ENCODE measurements around the gene FBXO48.
A peak's percentile ranks its signal among the peaks of the same experiment; 100 is the strongest.
"Not testable (repeated sequence)": the region's sequence is repeated elsewhere in the genome, so short reads cannot be mapped to it uniquely, and the experiment has no call there.

FBXO48 gene

DNA sequence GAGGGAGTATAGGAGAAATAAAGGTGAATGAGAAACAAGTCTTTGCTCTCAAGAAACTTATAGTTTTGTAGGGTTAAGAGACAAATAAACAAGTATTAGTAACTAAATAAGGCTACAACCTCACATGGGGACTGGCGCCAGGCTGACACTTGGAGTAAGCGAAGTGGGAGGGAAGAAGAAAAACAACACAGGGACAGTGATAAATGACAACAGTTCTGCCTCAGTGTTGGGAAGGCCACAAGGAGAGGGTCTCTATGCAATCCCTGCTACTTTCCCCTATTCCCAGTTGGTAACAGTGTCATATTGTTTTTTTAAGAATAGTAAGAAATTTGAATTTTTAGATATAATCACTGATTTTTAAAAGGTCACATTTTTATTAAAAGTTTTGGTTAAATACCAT is 4.3 kb upstream of the FBXO48 start:
- DNase-seq (ENCODE audit: low read depth): no peak

DNA sequence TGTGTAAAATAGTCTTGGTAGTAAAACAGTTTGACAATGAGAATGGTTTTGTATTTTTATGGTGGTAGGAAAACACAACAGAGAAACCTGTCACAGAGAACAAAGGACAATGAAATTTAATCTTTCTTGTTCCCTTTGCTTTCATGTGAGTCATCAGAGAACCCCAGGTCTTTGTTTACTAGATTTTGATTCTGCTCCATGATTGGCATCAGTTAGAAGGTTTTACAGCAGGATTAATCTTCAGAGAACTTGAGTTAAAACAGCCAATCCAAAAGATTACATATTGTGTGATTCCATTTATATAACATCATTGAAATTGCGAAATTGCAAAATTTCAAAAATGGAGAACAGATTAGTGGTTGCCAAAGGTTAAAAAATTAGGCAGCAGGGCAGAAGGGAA is 2.8 kb upstream of the FBXO48 start:
- DNase-seq (ENCODE audit: low read depth): no peak

DNA sequence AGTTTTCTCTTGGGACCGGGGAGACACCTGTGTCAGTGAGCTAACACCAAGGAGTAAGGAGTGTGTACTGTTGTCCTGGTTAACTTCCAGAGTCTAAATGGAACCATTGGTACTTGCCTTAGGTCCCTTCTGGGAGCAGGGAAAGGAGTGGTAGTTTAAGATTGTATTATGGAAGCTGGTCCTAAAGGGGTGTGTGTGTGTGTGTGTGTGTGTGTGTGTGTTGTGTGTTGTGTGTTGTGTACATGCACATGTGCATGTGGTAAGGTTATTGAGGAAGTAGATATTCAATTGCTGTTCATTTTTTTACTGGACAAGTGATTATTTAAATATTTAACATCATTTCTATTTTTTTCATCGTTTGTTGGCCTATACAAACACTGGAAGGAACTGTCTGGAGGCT is 1.7 kb upstream of the FBXO48 start:
- no peak for DNase-seq (ENCODE audit: low read depth)

DNA sequence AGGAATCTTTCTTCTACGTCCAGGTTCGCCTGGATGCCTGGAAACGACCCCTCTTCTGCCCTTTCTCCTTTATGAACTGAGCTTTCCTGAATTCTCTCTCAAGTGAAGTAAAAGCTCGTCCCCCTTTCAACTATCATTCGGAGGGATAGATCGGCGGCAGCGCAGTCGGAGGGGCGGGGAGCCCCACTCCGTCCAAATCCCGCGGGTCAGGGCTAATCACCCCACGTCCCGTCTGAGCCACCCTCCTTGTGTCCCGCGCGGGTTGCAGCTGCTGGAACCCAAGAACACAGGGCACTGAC is 367 bp downstream of the FBXO48 start:
- DNase-seq (ENCODE audit: low read depth): no peak

DNA sequence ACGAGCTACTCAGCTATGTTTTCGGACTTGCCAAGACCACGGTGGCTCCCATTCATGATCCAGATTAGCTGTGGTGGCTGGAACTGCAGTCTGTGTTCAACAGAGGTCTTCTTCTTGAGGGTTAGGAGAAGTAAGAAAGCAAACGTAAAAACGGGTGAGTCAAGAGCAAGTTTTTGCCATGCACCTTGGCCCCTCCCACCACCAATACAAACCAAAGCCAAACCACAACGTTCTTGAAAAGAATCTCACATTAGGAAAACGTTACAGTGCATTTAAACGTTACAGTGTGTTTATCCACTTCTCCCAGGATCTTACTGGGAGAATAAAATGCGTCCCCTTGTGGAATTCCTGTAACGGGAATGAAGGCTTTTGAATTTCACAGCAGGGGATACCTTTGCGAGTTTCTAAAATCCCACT is 725 bp downstream of the FBXO48 start:
- DNase-seq (ENCODE audit: low read depth): peak; percentile 30

DNA sequence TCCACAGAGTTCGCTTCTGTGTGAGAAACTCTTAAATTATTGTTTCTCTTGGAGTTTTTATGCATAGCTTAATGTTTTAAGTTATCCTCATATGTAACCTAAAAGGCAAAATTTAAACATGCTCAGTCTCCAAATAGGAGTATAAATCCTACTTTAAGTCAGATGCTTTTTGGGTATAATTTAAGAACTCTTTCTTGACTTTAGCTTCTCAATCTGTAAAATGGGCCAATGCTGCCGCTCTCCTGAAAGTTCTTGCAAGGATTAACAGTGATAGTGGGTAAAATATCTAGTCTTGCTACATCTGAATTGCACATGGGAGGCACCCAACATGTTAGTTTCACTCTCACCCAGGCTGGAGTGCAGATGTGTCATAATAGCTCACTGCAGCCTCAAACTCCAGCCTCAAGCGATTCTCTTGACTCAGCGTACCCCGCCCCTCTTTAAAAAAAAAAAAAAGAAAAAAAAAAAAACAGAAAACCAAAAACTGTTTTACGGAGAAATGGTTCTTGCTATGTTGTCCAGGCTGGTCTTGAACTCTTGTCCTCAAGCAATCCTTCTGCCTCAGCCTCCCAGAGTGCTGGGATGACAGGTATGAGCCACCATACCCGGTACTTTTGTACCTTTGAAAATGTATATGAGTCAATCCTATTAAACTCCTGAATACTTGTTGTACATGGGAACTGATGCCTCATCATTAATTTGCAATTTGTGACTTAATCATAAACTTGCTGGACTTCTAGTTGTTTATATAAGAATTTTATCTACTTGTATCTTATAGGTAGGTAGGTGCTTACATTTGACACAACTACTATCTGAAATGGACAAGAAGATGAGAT is 1.8 kb downstream of the FBXO48 start:
- DNase-seq (ENCODE audit: low read depth): no peak

DNA sequence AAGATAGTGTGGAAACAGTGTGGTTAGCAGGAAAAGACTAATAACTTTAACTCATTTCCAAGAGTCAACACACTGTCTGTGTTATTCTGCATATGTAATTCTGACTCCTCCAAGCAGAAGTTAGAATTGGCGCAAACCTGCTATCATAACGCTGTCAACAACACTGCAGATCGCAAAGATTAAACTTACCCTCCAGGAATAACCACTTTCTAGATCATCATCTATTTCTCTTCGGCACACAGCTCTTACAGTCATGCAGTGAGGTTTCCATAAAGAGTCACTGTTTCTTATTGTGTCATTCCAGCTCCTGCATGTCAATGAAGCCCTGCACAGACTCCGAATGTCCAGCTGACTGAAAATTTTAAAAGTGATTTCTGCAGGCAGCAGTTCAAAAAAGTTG is 2.4 kb downstream of the FBXO48 start:
- DNase-seq (ENCODE audit: low read depth): no peak

DNA sequence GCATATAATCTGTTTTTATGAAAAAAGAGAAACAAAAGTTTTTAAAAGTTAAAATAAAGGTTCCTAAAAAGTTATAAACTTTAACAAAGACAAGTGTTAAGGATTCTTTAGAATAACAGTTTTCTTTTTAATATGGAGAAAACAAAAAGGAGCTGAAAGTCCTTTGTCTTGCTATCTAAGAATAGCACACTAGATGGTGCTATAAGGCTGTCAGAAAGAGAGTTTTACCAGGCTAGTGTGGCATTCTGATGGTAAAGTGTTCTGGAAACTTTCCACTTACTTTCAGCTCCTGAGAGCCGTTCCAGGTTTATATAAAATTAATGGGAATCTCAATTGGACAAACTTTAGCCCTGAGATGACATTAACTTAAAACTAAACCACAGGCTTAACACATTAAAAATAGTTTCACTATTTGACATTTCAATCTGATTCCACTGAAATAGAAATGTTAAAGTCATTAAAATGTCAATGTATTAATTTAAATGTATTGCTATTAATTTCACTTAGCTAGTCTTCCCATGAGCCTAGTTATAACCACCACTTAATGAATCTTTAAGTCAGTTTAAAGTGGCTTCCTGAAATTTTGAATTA is 3.7 kb downstream of the FBXO48 start:
- DNase-seq (ENCODE audit: low read depth): no peak

DNA sequence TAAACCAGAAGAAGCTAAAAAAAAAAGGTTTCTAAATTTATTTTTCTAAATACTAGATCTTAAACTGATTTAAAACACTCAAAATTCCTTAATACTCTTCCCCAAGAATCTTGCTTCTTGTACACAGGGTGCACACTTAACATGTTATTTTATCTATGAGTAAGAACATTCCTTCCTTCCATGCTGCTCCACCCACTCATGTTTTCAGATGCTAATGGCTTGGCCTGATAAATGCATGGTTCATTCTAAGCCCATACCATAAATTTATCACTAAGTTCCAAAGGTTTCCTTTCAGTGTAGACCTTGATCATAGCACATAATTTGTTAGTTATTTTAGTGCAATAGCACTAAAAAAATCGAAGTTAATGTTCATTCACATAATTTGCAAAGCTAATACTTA is 8.1 kb downstream of the FBXO48 start:
- no peak for DNase-seq (ENCODE audit: low read depth)

DNA sequence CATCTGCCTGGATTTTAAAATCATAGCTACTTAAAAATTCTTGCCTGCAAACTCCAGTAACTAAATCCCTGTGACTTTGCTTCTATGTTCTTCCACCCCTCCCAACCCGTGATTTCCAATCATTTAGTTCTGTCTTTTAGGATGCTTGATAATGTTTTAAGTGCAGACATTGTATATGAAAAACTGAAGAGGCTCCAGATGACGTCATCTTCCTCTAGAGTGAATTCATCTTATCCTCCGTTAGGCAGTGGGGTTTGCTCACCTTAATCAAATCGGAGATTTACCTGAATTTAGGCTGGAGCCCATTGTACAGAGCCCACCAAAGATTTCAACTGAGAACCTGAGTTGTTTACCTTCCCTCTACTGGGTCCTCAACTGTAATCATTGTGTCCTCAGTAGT is 10.9 kb downstream of the FBXO48 start:
- DNase-seq (ENCODE audit: low read depth): no peak

DNA sequence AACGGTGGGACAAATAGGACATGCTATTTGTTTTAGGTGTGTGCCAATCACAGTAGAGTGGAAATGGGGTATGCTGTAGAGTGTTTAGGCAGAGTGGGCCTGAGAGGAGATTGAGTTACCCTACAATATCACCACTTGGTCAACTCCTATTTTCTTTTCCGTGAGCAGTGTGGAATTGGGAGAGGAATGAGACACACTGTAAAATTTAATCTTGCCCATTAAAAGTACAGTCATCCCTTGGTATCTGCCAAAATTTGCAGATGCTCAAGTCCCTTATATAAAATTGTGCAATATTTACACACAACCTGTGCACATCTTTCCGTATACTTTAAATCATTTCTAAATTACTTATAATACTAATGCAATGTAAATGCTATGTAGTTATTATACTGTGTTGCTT is 12.4 kb downstream of the FBXO48 start:
- DNase-seq (ENCODE audit: low read depth): no peak

DNA sequence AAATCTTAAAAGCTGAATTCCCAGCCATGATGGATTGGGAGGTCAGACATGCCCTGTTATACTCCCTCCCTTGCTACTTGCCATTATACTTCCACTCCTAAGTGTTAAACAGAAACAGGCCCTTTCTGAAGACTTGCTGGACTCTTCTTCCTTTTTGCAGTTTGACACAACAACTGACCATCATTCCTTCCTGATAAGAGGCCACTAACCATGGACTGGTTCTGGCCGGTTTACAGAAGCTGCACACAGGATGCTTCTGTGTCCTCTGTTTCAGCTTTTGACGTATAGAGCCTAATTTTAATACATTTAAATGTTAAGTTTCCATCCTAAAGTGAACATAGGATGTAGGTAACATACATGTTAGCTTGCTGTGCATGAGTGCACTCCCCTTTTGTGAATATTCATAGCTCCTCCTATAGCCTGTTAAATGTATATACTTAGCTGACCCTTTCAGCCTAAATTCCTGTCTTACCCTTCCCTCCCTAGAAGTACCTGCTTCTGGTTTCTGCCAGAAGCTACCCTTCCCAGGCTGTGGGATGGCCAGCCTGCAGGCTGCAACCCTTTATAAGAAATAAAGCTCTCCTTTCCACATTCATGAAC is 13.2 kb downstream of the FBXO48 start:
- DNase-seq (ENCODE audit: low read depth): no peak

DNA sequence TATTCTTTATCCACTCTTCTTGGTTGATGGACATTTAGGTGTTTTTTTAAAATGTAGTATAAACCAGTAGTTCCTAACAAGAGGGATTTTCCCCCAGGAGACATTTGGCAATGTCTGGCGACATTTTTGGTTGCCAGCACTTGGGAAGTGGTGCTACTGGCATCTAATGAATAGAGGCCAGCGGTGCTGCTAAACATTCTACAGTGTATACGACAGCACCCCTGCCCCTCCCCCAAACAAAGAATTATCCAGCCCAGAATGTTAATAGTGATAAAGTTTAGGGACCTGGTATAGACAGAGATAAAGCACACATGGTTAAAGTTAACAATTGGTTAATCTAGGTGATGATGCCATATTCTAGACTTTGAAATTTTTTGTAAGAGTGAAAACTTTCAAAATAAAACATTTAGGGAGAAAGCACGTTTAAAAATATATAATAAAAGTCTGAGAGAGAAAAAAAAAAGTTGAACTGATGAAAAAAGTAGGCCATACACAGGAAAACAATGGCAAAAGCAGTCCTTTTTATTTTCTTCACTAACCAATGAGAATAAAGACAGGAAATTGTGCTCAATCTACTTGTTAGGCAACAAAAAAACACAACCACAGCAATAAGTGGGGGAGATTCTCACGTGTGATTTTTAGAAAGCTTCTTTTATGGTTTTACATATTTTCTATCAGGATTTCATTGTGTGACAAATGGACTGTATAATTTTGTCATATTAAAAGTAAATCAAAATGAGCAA is 14.8 kb downstream of the FBXO48 start:
- no peak for DNase-seq (ENCODE audit: low read depth)

DNA sequence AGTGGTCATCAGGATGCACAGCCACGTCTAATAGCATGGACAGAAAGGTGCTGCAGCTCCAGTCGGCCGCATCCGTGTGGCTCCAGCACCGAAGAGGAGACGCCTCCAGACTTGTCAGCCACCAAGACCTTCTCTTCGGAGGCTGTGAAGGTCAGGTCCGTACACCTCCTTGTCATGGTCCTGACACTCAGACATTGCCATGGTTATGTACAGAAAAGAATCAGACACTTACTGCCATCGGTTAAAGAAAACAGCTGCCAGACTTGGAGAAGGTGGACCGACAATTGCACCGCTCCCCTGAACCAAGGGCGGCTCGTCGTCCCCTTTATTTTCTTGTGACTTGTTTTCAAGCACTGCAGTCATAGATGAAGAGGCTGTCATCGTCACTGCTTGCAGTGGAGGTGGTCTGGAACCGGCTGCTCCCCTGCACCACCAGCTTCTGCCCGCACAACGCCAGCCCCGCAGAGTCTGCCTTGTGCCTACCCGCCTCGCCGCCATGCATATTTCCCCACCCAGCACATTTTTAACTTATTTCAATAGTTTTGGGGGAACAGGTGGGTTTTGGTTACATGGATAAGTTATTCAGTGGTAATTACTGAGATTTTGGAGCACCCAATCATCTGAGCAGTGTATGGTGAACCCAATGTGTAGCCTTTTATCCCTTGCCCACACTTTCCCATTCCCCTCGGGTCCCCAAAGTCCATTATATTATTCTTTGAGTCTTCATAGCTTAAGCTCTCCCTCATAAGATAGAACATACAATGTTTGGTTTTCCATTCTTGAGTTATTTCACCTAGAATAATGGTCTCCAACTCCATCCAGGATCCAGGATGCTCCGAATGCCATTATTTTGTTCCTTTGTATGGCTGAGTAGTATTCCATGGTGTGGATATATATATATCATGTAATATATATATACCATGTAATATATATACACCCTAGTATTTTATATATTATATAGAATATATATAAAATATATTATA is 18.1 kb downstream of the FBXO48 start:
- no peak for DNase-seq (ENCODE audit: low read depth)

DNA sequence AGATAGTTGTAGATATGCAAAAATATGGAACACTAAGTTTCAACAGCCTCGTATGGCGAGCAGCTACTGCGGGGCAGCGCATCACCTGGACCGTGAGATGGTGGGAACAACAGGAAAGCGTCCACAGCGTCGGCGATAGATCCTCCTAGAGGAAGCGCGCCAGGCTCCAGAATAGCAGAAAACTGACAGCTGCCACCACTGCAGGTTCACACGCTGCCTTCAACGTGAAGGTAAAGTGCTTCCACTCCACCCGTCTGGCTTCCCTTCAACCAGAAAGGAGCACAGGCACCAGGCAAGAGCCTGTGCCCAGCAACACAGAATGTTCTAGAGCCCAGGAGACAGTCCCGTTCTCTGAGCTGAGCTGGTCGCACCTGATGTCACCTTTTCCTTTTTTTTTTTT is 20.0 kb downstream of the FBXO48 start:
- no peak for DNase-seq (ENCODE audit: low read depth)

DNA sequence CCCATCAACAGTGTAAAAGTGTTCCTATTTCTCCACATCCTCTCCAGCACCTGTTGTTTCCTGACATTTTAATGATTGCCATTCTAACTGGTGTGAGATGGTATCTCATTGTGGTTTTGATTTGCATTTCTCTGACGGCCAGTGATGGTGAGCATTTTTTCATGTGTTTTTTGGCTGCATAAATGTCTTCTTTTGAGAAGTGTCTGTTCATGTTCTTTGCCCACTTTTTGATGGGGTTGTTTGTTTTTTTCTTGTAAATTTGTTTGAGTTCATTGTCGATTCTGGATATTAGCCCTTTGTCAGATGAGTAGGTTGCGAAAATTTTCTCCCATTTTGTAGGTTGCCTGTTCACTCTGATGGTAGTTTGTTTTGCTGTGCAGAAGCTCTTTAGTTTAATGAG is 20.7 kb downstream of the FBXO48 start:
- not testable (repeated sequence) for DNase-seq (ENCODE audit: low read depth)

DNA sequence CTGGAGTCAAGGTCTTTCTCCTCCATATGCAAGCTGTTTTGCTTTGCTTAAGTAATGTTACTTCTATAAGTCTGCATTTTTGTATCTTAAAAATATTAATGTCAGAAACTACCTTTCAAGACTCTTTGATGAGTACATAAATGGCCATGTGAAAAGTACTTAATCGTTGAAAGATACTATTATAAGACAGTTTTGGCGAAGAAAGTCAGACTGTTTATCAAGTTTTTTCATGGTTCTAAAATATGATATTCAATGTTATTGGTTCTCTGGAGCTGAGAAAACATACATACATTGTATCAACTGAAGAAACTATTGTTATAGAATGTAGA is 25.1 kb downstream of the FBXO48 start:
- no peak for DNase-seq (ENCODE audit: low read depth)

DNA sequence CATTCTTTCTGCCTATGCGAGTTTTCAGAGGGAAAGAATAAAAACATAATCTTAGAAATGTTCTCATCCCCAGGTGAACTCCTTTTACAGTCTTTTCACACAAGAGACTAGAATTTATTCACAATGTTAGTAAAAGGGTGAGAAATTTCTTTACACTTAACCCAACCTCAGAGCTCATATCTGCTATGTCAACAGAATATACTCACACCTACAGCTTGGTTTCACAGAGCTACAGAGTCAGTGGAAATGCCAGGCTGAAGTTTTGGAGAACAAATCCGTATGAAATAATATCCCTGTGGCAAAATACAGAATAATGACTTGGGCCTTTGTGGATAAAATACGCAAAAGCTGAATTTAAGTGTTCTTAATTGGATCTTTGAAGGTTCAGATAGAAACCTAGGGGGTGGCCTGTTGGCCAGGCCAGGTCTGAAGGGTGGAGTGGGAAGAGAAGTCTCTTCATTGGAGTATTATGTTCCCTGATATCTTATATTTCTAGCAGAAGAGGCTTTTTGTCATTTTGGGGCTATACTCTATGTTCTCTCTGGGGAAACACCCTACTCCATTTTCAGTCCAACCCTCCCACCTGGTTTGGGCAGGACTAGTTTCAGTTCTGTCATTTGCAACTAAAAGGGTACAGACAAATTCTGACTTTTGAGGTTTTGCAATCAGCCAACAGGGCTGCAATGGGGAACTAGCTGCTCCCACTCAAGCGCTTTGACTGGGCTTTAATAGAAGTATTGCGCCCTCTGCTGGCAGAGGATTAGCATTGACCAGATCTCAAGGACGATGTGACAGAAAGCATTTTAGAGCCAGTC is 25.7 kb downstream of the FBXO48 start:
- DNase-seq (ENCODE audit: low read depth): peak; percentile 70

DNA sequence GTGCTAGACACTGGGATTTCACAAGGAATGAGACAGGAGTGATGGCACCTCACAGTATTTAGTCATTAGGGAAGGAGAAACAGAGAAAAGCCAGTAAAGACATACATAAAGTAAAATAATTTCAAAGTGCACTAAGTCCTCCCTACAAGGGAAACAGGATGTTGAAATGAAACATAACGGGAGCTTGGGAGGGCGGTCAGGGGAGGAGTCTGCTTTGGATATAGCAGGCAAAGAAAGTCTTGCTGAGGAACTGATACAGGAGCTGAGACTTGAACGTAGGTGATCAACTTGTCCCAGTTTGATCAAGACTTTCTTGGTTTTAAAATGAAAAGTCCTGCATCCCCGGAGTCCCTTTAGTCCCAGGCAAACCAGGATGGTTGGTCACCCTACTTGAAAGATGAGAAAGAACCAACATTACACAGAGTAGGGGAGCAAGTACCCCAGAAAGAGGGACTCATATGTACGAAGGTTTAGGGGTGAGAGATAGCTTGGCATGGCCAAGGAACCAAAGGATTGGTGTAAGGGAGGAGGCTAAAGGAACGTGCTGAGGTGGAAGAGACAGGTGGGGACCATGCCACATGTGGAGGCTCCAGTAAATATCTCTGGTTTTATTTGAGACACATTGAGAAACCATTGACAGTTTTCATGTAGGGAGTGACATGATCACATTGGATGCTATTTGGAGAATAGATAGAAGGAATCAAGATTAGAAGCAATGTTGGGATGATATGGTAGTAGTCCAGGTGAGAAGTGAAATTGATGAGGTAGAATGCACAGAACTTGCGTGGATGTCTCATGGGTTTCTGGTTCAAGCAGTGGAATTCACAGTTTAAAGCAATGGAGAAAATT is 28.4 kb downstream of the FBXO48 start:
- DNase-seq (ENCODE audit: low read depth): no peak

DNA sequence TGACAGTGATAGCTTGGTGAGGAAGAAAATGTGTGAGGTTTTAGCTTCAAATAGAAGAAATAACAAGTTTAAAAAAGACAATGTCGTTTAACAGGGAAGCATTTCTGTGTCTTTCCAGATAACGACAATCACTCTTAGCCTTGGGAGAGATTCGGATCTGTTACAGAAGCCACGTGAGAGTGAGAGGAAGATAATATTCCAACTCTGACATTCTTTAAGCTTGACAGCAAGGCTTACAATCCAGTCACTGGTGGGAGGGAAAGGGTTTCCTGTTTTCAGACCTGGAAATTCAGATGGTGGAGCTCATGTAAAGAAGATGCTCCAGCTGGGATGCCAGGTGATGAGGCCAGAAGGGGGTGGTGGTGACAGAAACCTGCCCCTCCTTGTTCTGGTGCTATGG is 30.8 kb downstream of the FBXO48 start:
- no peak for DNase-seq (ENCODE audit: low read depth)

Data from stimulated activated CD8-positive, alpha-beta memory T cell treated with anti-CD3 and anti-CD28 coated beads, Interleukin-15, amount 100 ng/mL, for 1 hour (primary cell).